Fibroblast of pulmonary artery (primary cell): ENCODE results near the gene RAPGEFL1.
"Not testable (repeated sequence)": the region's sequence is repeated elsewhere in the genome, so short reads cannot be mapped to it uniquely, and the experiment has no call there.

Source experiments
- DNase-seq: peaks from one replicate; pipeline ENCODE4 v3.0.0-alpha.2; 2010; ENCODE audit warnings: low read depth
- H3K4me3 ChIP-seq: replicated peaks from 2 replicates; pipeline ENCODE4 v1.5.1; 2011; ENCODE audit warnings: low read depth, mild to moderate bottlenecking, control low read depth, low read length, moderate library complexity
- CTCF ChIP-seq: IDR thresholded peaks from 2 replicates; pipeline ENCODE4 v1.5.1; 2011; ENCODE audit warnings: mild to moderate bottlenecking, control low read depth, low read length, inconsistent platforms; ENCODE audit errors: missing control alignments

RAPGEFL1 gene

GRCh38 chr17:40203131-40203530 is 25.9 kb downstream of the RAPGEFL1 start:
- TF ChIP-seq CTCF: no peak
- peak; percentile 70 for DNase-seq
- no peak overlapping the region for H3K4me3 ChIP-seq

GRCh38 chr17:40206193-40206592 is 28.9 kb downstream of the RAPGEFL1 start:
- DNase-seq: not testable (repeated sequence)

GRCh38 chr17:40209404-40210093 is 32.3 kb downstream of the RAPGEFL1 start:
- no peak overlapping the region for H3K4me3 ChIP-seq
- no peak for DNase-seq
- no peak for TF ChIP-seq CTCF

More at GRCh38 chr17:40206193-40206592, 28.9 kb downstream of the RAPGEFL1 start:
- H3K4me3 ChIP-seq: not testable (repeated sequence)

- not testable (repeated sequence) for DNase-seq, H3K4me3 ChIP-seq
These were observed 36.6 kb downstream of the RAPGEFL1 start for GRCh38 chr17:40213914-40214313.

- no peak for TF ChIP-seq CTCF
- no peak for DNase-seq
- H3K4me3 ChIP-seq: no peak overlapping the region
These were observed 40.9 kb downstream of the RAPGEFL1 start for GRCh38 chr17:40218006-40218739.

- DNase-seq: peak; percentile 97
- peak; percentile 65 for TF ChIP-seq CTCF
- peak within 1 kb of the TSS; percentile 77 for H3K4me3 ChIP-seq
These were observed 41.7 kb downstream of the RAPGEFL1 start, which contains the start of gene WIPF2 for GRCh38 chr17:40218740-40219593. WIPF2 (plus strand) TSS chr17:40219304; CDS start chr17:40256460, 37,156 bp downstream.

GRCh38 chr17:40219594-40220338 is 42.5 kb downstream of the RAPGEFL1 start:
- TF ChIP-seq CTCF: no peak
- DNase-seq: peak; percentile 57
- peak overlapping the region; percentile 77 for H3K4me3 ChIP-seq
